ENCODE data around the gene CDKAL1.

DNA sequence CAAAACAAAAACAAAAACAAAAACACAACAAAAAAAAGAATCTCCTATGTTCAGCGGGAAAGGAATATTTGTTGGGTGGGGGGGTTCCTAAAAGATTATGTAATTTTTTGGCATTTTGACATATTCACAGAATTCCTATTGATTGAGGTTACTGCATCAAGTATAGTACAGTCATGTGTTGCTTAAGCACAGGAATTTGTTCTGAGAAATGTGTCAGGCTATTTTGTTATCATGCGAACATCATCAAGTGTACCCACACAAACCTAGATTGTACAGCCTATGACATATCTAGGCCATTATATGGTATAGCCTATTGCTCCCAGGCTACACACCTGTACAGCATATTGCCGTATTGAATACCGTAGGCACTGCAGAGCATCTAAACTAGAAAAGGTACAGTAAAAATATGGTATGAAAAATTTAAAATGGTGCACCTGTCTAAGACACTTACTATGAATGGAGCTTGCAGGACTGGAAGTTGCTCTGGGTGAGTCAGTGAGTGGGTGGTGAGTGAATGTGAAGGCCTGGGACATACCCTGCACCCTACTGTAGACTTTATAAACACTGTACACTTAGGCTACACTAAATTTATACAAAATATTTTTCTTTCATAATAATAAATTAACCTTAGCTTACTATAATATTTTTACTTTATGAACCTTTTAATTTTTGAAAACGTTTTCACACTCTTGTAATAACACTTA, 110.6 kb downstream of the CDKAL1 start:
- TF ChIP-seq ZNF138 (CRISPR knock-in tag; IDR thresholded peaks at IDR 0.05; ENCODE audit: low read depth) (no peak), MTF2 (CRISPR knock-in tag; IDR thresholded peaks at IDR 0.05; ENCODE audit: borderline replicate concordance) (no peak), ZNF263 (CRISPR knock-in tag; IDR thresholded peaks at IDR 0.05) (no peak), SNRNP70 (IDR thresholded peaks at IDR 0.05; ENCODE audit: low read depth, low read length) (no peak), SP2 (CRISPR knock-in tag; IDR thresholded peaks at IDR 0.05) (no peak), SAFB2 (CRISPR knock-in tag; IDR thresholded peaks at IDR 0.05; ENCODE audit: borderline replicate concordance, low read depth) (no peak), CHD2 (IDR thresholded peaks at IDR 0.05; ENCODE audit: low read depth, low read length) (no peak), SOX13 (IDR thresholded peaks at IDR 0.05) (no peak), SOX13 (CRISPR knock-in tag; conservative IDR thresholded peaks at IDR 0.05 in 1 of 2, IDR thresholded peaks at IDR 0.05 in 1 of 2) (no peak), CCAR2 (optimal IDR thresholded peaks at IDR 0.05; ENCODE audit: low read depth, low read length) (no peak)
- TF ChIP-seq, protein P1, sequence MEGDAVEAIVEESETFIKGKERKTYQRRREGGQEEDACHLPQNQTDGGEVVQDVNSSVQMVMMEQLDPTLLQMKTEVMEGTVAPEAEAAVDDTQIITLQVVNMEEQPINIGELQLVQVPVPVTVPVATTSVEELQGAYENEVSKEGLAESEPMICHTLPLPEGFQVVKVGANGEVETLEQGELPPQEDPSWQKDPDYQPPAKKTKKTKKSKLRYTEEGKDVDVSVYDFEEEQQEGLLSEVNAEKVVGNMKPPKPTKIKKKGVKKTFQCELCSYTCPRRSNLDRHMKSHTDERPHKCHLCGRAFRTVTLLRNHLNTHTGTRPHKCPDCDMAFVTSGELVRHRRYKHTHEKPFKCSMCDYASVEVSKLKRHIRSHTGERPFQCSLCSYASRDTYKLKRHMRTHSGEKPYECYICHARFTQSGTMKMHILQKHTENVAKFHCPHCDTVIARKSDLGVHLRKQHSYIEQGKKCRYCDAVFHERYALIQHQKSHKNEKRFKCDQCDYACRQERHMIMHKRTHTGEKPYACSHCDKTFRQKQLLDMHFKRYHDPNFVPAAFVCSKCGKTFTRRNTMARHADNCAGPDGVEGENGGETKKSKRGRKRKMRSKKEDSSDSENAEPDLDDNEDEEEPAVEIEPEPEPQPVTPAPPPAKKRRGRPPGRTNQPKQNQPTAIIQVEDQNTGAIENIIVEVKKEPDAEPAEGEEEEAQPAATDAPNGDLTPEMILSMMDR (CRISPR knock-in tag; IDR thresholded peaks at IDR 0.05), result no peak
